HepG2 (cell line): Measurements from ENCODE around the gene MYLK3. TPM values are rescaled to one million over a fixed set of nuclear protein-coding genes. Genes with fewer than 3 reads are reported as not detected.

Experiments
- ATF3 ChIP-seq: sonication (generic); formaldehyde crosslinking; IDR thresholded peaks from 2 replicates; pipeline ENCODE4 v1.4.0; 2020; ENCODE audit warnings: missing genetic modification reagents
- CREM ChIP-seq, 2 experiments: sonication (generic) in 1 of 2; formaldehyde crosslinking in 1 of 2; IDR thresholded peaks; 2 replicates each; pipeline versions ENCODE4 v1.4.0 to v1.6.1; 2016 to 2020; ENCODE audit warnings: antibody characterized with exemption in 1 of 2, mild to moderate bottlenecking in 1 of 2, missing genetic modification reagents in 1 of 2
- EP300 ChIP-seq, 3 experiments: sonication (generic) in 1 of 3; formaldehyde crosslinking in 1 of 3; IDR thresholded peaks; 2 replicates each; pipeline versions ENCODE4 v1.5.1 to v1.6.1; 2011 to 2020; ENCODE audit warnings: low read depth in 2 of 3, low read length in 2 of 3, borderline replicate concordance in 1 of 3, improper control_type of control experiment in 1 of 3, mild to moderate bottlenecking in 1 of 3, missing genetic modification reagents in 1 of 3, moderate library complexity in 1 of 3
- FOSL1 ChIP-seq: sonication (generic); formaldehyde crosslinking; IDR thresholded peaks from 2 replicates; pipeline ENCODE4 v1.9.0; 2021; ENCODE audit warnings: missing genetic modification reagents, borderline replicate concordance
- FOXC1 ChIP-seq: sonication (generic); formaldehyde crosslinking; IDR thresholded peaks from 2 replicates; pipeline ENCODE4 v1.8.0; 2022; ENCODE audit warnings: mild to moderate bottlenecking, missing genetic modification reagents, borderline replicate concordance
- HOMEZ ChIP-seq: IDR thresholded peaks from 2 replicates; pipeline ENCODE4 v1.6.1; 2016; ENCODE audit warnings: low read depth
- HOXA3 ChIP-seq: sonication (generic); formaldehyde crosslinking; IDR thresholded peaks from 2 replicates; pipeline ENCODE4 v1.5.0; 2020; ENCODE audit warnings: missing genetic modification reagents
- IRX3 ChIP-seq: sonication (generic); formaldehyde crosslinking; IDR thresholded peaks from 2 replicates; pipeline ENCODE4 v1.8.1; 2023; ENCODE audit warnings: mild to moderate bottlenecking, low read depth, missing genetic modification reagents, borderline replicate concordance
- MTA1 ChIP-seq: sonication (generic); formaldehyde crosslinking; IDR thresholded peaks from 2 replicates; pipeline ENCODE4 v1.4.0; 2020; ENCODE audit warnings: missing genetic modification reagents, mild to moderate bottlenecking, borderline replicate concordance
- RERE ChIP-seq: IDR thresholded peaks from 2 replicates; pipeline ENCODE4 v1.6.1; 2016; ENCODE audit warnings: low read depth, missing genetic modification reagents, missing compliant biosample characterization
- SRSF1 ChIP-seq: fragments of 200-400 bp; formaldehyde crosslinking; optimal IDR thresholded peaks from 2 replicates; pipeline ENCODE3; 2017; ENCODE audit warnings: mild to moderate bottlenecking, low read depth, low read length, moderate library complexity
- SRSF9 ChIP-seq: fragments of 200-400 bp; formaldehyde crosslinking; IDR thresholded peaks from 2 replicates; pipeline ENCODE4 v1.6.1; 2018; ENCODE audit warnings: borderline replicate concordance, mild to moderate bottlenecking, low read depth, low read length; ENCODE audit not compliant: insufficient read depth, poor library complexity, severe bottlenecking
- ZBTB34 ChIP-seq: sonication (generic); formaldehyde crosslinking; IDR thresholded peaks from 2 replicates; pipeline ENCODE4 v1.8.0; 2022; ENCODE audit warnings: mild to moderate bottlenecking, missing genetic modification reagents
- ZMAT3 ChIP-seq: sonication (generic); formaldehyde crosslinking; conservative IDR thresholded peaks from 2 replicates; pipeline ENCODE4 v1.7.0; 2021; ENCODE audit warnings: missing genetic modification reagents
- ZMYM3 ChIP-seq: sonication (generic); formaldehyde crosslinking; IDR thresholded peaks from 2 replicates; pipeline ENCODE4 v1.5.1; 2020; ENCODE audit warnings: mild to moderate bottlenecking, missing genetic modification reagents
- ZNF468 ChIP-seq: sonication (generic); formaldehyde crosslinking; IDR thresholded peaks from 2 replicates; pipeline ENCODE4 v1.8.0; 2022; ENCODE audit warnings: mild to moderate bottlenecking, moderate library complexity, missing genetic modification reagents
- ZNF510 ChIP-seq: sonication (generic); formaldehyde crosslinking; IDR thresholded peaks from 2 replicates; pipeline ENCODE4 v1.4.0; 2020; ENCODE audit warnings: low read depth, mild to moderate bottlenecking, missing genetic modification reagents
- ZNF879 ChIP-seq: sonication (generic); formaldehyde crosslinking; IDR thresholded peaks from 2 replicates; pipeline ENCODE4 v1.8.1; 2023; ENCODE audit warnings: missing genetic modification reagents
- ZSCAN30 ChIP-seq: sonication (generic); formaldehyde crosslinking; IDR thresholded peaks from 2 replicates; pipeline ENCODE4 v1.5.0; 2020; ENCODE audit warnings: mild to moderate bottlenecking, missing genetic modification reagents
- polyA plus RNA-seq, 8 experiments: library from polyadenylated mRNA; depleted of rRNA in 3 of 8; stranded (reverse) in 7 of 8; unstranded in 1 of 8; fragments of >200 nt; fragmentation: Illumina TruSeq in 4 of 8; extraction: Trizol in 4 of 8; gene quantifications; 2 replicates each; pipeline versions ENCODE4 v1.2.1 to v1.2.3, GENCODE V29; 2011 to 2016; ENCODE audit warnings: low read depth in 4 of 8, missing spikeins in 1 of 8, mixed read lengths in 1 of 8; ENCODE audit not compliant: insufficient read depth in 1 of 8
- total RNA-seq, 5 experiments: library from RNA; depleted of rRNA; stranded (reverse); fragments of >200 nt; fragmentation: Illumina TruSeq; extraction: Trizol; gene quantifications; 2 replicates each; pipeline ENCODE4 v1.2.3, GENCODE V29; 2016; ENCODE audit warnings: low read depth in 1 of 5

The MYLK3 gene
- total and polyA plus RNA-seq, 2 of the 13 experiments (the other 11 are each of a cell fraction or from before 2014, with no cell fraction given): 0.04 to 0.18 TPM

- TF ChIP-seq ZSCAN30 (CRISPR knock-in tag) (no peak), ZBTB34 (CRISPR knock-in tag) (no peak), FOSL1 (no peak; the same call in 1 of the 2 replicates), ATF3 (CRISPR knock-in tag) (no peak), FOXC1 (CRISPR knock-in tag) (peak; percentile 91), IRX3 (no peak), ZNF468 (CRISPR knock-in tag) (no peak), ZNF879 (CRISPR knock-in tag) (no peak; the same call in 1 of the 2 replicates), RERE (peak; percentile 20), ZMAT3 (CRISPR knock-in tag) (peak; percentile 27; the same call in 1 of the 2 replicates), ZMYM3 (CRISPR knock-in tag) (no peak), EP300 (IDR thresholded peaks at IDR 0.05; ENCODE audit: low read depth in 2 of 2, low read length in 2 of 2) (no peak; a peak in 1 of 4 replicates), EP300 (CRISPR knock-in tag; IDR thresholded peaks at IDR 0.05; ENCODE audit: borderline replicate concordance) (no peak), HOXA3 (no peak; the same call in 1 of the 2 replicates), HOMEZ (CRISPR knock-in tag) (no peak), SRSF1 (peak; percentile 48), CREM (IDR thresholded peaks at IDR 0.05) (no peak; the same call in 1 of the 2 replicates), CREM (CRISPR knock-in tag; IDR thresholded peaks at IDR 0.05) (no peak), ZNF510 (no peak), MTA1 (CRISPR knock-in tag) (peak; percentile 81; the same call in 1 of the 2 replicates), SRSF9 (no peak)
Observed at GRCh38 chr16:46688654-46689364, 59.3 kb downstream of the MYLK3 start, which contains the start of gene VPS35 (continued).
